HG03571 (cell line): Measurements from ENCODE around the gene BCKDHB.
"Not testable (repeated sequence)": the region's sequence is repeated elsewhere in the genome, so short reads cannot be mapped to it uniquely, and the experiment has no call there.

Experiments
- ATAC-seq: cut with Tn5 transposase; IDR thresholded peaks from one replicate; pipeline ENCODE4 v1.9.1; 2021; ENCODE audit not compliant: unreplicated experiment

The BCKDHB gene

GRCh38 chr6:80205404-80205803 is 98.9 kb downstream of the BCKDHB start:
- ATAC-seq: no peak

DNA sequence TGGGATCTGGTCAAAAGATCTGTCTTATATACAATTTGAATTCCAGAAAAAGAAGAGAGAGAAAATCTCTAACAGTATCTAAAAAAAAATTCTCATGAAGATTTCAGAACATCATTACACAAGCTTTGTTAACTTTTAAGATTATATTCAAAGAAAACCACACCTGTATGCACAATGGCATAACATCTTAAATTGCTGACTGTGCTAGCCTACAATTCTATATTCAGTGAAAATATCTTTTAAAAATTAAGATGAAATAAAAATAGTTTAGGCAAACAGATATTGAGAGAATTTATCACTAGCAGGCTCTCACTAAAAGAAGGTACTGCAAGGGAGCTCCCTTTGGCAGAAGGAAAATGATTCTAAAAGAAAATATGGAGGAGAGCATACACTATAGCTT is 100.3 kb downstream of the BCKDHB start:
- no peak for ATAC-seq

GRCh38 chr6:80209430-80209829 is 103.0 kb downstream of the BCKDHB start:
- ATAC-seq: no peak

- ATAC-seq: no peak
Measured at GRCh38 chr6:80210618-80211017, 104.1 kb downstream of the BCKDHB start.

DNA sequence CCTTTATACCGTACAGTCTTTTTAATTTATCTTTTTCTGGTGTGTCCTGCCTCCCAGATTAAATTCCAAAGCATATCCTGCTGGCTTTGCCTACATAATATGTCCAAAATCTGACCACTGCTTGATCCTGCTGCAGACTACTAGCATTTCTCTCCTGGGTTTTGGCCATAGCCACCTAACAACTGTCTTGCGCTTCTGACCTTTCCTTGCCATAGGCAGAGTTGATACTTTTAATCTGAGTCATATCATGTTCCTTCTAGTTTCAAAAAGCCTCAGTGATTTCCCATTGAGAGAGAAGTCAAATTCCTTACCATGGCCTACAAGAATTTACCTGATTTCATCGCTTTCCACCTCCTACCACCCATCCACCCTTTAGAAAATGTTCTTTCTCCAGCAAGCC is 104.8 kb downstream of the BCKDHB start:
- no peak for ATAC-seq

GRCh38 chr6:80211890-80212289 is 105.4 kb downstream of the BCKDHB start:
- ATAC-seq: not testable (repeated sequence)

DNA sequence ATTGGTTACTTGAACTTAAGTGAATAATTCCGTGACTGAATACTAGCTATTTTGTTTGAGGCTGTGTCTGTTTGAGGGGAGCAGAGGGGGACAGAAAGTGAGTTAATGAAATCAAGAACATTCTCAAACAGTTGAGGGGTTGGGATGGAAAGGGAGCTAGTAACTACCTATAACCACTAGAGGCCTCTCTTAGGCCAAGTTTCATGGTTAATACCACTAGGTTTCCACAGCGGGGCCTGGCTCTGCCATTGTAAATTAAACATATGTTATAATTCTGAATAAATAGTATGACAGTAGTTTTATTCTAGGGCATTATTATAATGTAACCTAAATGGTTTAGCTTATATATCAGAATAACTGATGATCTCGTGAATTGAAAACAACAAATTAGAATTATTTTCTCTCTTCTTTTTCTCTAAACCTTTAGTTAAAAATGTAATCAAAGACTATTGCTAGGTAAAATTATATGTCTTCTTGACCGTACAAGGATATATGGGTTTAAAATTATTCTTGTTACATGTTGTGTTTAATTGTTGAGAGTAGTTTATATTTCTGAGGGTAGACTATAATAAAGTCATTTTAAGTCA is 108.1 kb downstream of the BCKDHB start:
- ATAC-seq: peak; percentile 78

GRCh38 chr6:80215063-80215462 is 108.6 kb downstream of the BCKDHB start:
- no peak for ATAC-seq

DNA sequence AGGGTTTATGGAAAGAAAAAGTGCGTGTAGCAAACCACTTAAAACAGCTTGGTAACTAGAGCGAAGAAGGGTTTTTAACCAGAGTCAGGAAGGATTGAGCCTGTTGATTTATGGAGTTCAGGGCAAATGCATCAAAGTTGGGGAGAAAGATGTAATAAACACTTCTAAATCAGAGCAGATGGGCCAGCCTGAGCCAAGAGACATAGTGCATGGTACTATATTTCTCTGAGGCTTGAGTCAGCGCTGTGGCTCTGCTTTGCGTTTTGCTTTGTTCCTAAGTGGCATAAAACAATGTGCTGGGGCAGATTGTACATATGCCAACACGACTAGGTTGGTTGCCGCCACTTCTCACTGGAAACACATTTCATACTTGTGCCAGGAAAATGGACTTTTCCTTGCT is 111.3 kb downstream of the BCKDHB start:
- no peak for ATAC-seq

GRCh38 chr6:80223743-80224212 is 117.3 kb downstream of the BCKDHB start:
- no peak for ATAC-seq

GRCh38 chr6:80226151-80226550 is 119.7 kb downstream of the BCKDHB start:
- ATAC-seq: no peak

DNA sequence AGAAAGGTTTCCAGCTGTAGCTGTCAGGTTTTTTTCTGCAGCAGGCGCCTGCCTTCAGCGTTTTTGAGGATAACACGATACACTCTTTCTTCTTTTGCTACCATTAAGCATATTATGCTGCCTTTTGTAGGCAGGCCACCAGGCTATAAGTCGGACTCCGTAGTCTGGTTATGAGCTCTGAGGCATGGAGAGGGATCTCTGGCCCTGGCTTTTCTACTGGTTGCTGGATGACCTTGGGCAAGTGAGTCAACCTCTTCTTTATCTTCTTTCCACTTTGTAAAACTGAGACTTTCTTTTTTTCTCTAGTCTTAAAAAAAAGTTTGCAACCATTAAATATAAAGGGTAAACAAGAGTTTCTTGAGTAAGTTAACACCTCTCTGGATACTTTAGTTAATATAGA is 120.2 kb downstream of the BCKDHB start:
- no peak for ATAC-seq

GRCh38 chr6:80227545-80228105 is 121.2 kb downstream of the BCKDHB start:
- ATAC-seq: no peak

GRCh38 chr6:80233262-80233661 is 126.8 kb downstream of the BCKDHB start:
- no peak for ATAC-seq

- no peak for ATAC-seq
Measured at GRCh38 chr6:80233958-80234357, 127.5 kb downstream of the BCKDHB start.

- ATAC-seq: no peak
Measured at GRCh38 chr6:80234401-80234800, 127.9 kb downstream of the BCKDHB start.

- no peak for ATAC-seq
Measured at GRCh38 chr6:80234908-80235307, 128.4 kb downstream of the BCKDHB start.

GRCh38 chr6:80235647-80236046 is 129.2 kb downstream of the BCKDHB start:
- no peak for ATAC-seq

- ATAC-seq: not testable (repeated sequence)
Measured at GRCh38 chr6:80238754-80239153, 132.3 kb downstream of the BCKDHB start.

DNA sequence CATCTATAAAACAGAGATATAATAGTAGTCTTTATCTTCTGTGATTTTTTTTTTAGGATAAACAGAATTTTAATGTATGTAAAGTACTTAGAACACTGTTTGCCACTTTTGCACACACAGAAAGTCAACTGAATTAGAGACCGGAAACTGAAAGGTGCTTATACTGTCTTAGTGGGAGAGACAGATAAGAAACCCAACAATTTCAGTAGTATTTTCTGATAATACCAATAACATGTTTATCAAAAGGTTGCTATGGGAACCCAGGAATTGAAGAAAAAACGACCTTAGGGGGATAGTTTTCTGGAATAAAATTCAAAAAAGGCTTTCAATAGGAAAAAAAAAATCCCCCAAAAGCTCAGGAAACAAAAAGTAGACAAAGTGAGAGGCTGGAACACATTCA is 138.6 kb downstream of the BCKDHB start:
- ATAC-seq: no peak

DNA sequence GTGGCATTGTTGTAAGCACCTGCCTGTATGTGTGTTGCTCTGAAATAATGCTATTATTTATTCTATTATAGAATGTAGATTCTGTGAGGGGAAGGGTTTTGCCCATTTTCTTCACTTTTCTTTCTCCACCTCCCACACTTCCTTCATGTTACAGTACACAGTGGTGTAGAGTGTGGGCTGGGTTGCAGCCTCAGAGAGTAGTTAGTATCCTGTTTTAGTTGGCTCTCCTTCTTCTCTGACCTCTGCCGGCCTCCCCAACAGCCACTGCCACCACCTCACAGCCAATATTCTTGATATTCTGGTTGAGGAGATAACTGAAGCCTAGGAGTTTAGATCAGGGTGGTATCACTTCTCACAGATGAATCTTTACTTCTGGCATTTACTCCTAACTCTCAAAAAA is 143.4 kb downstream of the BCKDHB start:
- ATAC-seq: no peak

DNA sequence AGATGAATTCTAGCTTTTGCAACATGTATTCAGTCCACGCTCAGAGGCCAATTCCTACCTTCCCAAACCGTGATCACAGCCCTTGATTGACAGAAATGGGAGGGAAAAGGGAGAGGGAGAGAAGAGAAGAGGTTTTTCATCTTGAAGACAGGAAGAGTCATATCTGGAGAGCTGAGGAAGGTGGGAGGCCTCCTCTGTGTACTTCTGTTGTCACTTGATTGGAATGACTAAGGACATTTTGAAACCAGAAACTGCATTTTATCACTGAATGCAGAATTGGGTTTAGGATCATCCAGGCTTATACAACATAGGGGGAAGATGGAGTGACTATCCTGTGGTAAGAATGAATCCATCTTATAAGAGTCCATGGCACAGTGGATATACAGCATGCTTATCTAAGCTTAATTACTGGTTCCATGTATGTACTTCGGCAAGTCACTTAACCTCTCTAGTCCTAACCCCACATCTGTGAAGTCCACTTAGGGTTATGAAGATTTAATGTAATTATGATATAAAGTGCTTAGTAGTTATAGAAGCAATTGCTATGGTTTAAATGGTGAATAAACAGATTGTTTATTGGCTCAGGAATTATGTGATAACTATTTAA is 144.0 kb downstream of the BCKDHB start:
- no peak for ATAC-seq

DNA sequence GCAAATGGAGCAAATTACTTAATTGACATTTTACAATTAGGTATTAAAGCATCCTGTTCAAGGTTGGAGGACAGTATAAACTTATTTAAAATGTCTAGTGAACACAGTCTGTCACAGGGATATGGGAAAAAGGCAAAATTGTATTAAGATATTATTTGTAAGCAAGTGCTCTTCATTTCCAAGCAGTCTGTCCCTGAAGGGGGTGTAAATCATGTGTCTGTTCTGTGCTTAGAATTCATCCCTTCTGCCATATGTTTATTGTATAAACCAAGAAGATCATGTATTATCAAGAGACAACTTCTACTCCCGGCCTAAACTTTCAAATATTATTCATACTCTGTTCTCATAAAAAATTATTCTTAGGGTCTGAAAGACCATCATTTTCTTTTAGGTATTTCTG is 144.8 kb downstream of the BCKDHB start:
- ATAC-seq: no peak
